ENCODE data around the gene SPNS2. TPM values are rescaled to one million over a fixed set of nuclear protein-coding genes. Genes with fewer than 3 reads are reported as not detected.

The SPNS2 gene
- total RNA-seq, 4 donors from 2014 or later, result 8.7 to 72.0 (median 18.2) TPM

- Histone ChIP-seq H3K36me3 (no peaks in the 10 kb centered on the region), H3K9me3 (no peaks in the 10 kb centered on the region), H3K4me3 (no peak overlapping the region), H3K27ac (no peak overlapping the region), H3K4me1 (peaks cover 0 to 16% (median 12%) of the 10 kb centered on the region in 4 donors), H3K27me3 (peaks cover 46% of the 10 kb centered on the region)
- no peak for DNase-seq
- 78 to 88% methylated on average over 1 to 3 of the region's 3 CpGs for WGBS, 2 donors (ENCODE audit: low coverage in 1 of 2)
- in situ Hi-C loops (cut with MboI; ENCODE audit: low pct_ligation_motif_present in 1 of 4, low pct_unique_long_range_greater_than_20kb in 1 of 4, low sequenced_read_pairs in 3 of 4) (no loop called here), intact Hi-C loops (cut with DNase I; ENCODE audit: low total_unique reads) (no loop called here)
- TF ChIP-seq CTCF (IDR thresholded peaks at IDR 0.05) (no peak), POLR2A (IDR thresholded peaks at IDR 0.05) (no peak), POLR2AphosphoS5 (IDR thresholded peaks at IDR 0.05) (no peak), EP300 (IDR thresholded peaks at IDR 0.05; ENCODE audit: low read depth) (no peak)
Measured at GRCh38 chr17:4583206-4583605, 84.5 kb downstream of the SPNS2 start.

- Histone ChIP-seq H3K27ac (no peak overlapping the region), H3K4me1 (peaks cover 0 to 16% (median 12%) of the 10 kb centered on the region in 4 donors), H3K4me3 (peak overlapping the region in 3 of 4 donors; percentile 23 to 45 (median 40)), H3K9me3 (no peaks in the 10 kb centered on the region), H3K27me3 (peaks cover 46% of the 10 kb centered on the region), H3K36me3 (no peaks in the 10 kb centered on the region)
- in situ Hi-C loops (cut with MboI; ENCODE audit: low pct_ligation_motif_present in 1 of 4, low pct_unique_long_range_greater_than_20kb in 1 of 4, low sequenced_read_pairs in 3 of 4) (no loop called here), intact Hi-C loops (cut with DNase I; ENCODE audit: low total_unique reads) (no loop called here)
- TF ChIP-seq POLR2A (IDR thresholded peaks at IDR 0.05) (no peak), POLR2AphosphoS5 (IDR thresholded peaks at IDR 0.05) (no peak), CTCF (IDR thresholded peaks at IDR 0.05) (peak in 2 of 5 experiments; percentile 12 to 15)
- no peak for DNase-seq
- 18% methylated on average over 12 of the region's 12 CpGs; no CpG with 5 or more reads in 1 of the 2 donors for WGBS, 2 donors (ENCODE audit: low coverage in 1 of 2)
Measured at GRCh38 chr17:4583782-4584100, 85.1 kb downstream of the SPNS2 start.

- Histone ChIP-seq H3K4me1 (peaks cover 0 to 16% (median 12%) of the 10 kb centered on the region in 4 donors), H3K36me3 (no peaks in the 10 kb centered on the region), H3K4me3 (peak within 1 kb of the TSS; percentile 2 to 45 (median 32)), H3K27me3 (peaks cover 46% of the 10 kb centered on the region), H3K27ac (peak within 1 kb of the TSS in 1 of 4 donors; percentile 9), H3K9me3 (no peaks in the 10 kb centered on the region)
- TF ChIP-seq POLR2A (IDR thresholded peaks at IDR 0.05) (no peak), CTCF (IDR thresholded peaks at IDR 0.05) (no peak), POLR2AphosphoS5 (IDR thresholded peaks at IDR 0.05) (no peak), EP300 (IDR thresholded peaks at IDR 0.05; ENCODE audit: low read depth) (no peak)
- 1% methylated on average over 52 of the region's 100 CpGs; no CpG with 5 or more reads in 1 of the 2 donors for WGBS, 2 donors (ENCODE audit: low coverage in 1 of 2)
- in situ Hi-C loops (cut with MboI; ENCODE audit: low pct_ligation_motif_present in 1 of 4, low pct_unique_long_range_greater_than_20kb in 1 of 4, low sequenced_read_pairs in 3 of 4), result no loop called here
- DNase-seq, result no peak
- intact Hi-C loops (cut with DNase I; ENCODE audit: low total_unique reads), result no loop called here
Measured at GRCh38 chr17:4584101-4584916, 85.6 kb downstream of the SPNS2 start, which contains the start of gene SMTNL2. Gene SMTNL2, plus strand, starts transcription at chr17:4584529. Its CDS starts 77 bp downstream, at chr17:4584606.

GRCh38 chr17:4584917-4585637 lies 86.4 kb downstream of the SPNS2 start:
- in situ Hi-C loops (cut with MboI; ENCODE audit: low pct_ligation_motif_present in 1 of 4, low pct_unique_long_range_greater_than_20kb in 1 of 4, low sequenced_read_pairs in 3 of 4), result no loop called here
- Histone ChIP-seq H3K4me3 (peak overlapping the region in 3 of 4 donors; percentile 23 to 45 (median 40)), H3K27me3 (peaks cover 46% of the 10 kb centered on the region), H3K4me1 (peaks cover 0 to 16% (median 12%) of the 10 kb centered on the region in 4 donors), H3K27ac (peak overlapping the region in 1 of 4 donors; percentile 9), H3K36me3 (no peaks in the 10 kb centered on the region), H3K9me3 (no peaks in the 10 kb centered on the region)
- no peak for DNase-seq
- WGBS, 2 donors (ENCODE audit: low coverage in 1 of 2), result 27% methylated on average over 47 of the region's 57 CpGs; no CpG with 5 or more reads in 1 of the 2 donors
- no peak for TF ChIP-seq POLR2A (IDR thresholded peaks at IDR 0.05)
- no peak for TF ChIP-seq EP300 (IDR thresholded peaks at IDR 0.05; ENCODE audit: low read depth)
- TF ChIP-seq CTCF (IDR thresholded peaks at IDR 0.05), result no peak
- TF ChIP-seq POLR2AphosphoS5 (IDR thresholded peaks at IDR 0.05), result no peak
- intact Hi-C loops (cut with DNase I; ENCODE audit: low total_unique reads), result no loop called here
